Measurements from ENCODE around the gene PRR7. TPM values are rescaled to one million over a fixed set of nuclear protein-coding genes. Genes with fewer than 3 reads are reported as not detected.

Gene PRR7
- 1 to 10 TPM in 2 of 4 donors, not detected in 2; 1.9 to 3.0 TPM for total RNA-seq

DNA sequence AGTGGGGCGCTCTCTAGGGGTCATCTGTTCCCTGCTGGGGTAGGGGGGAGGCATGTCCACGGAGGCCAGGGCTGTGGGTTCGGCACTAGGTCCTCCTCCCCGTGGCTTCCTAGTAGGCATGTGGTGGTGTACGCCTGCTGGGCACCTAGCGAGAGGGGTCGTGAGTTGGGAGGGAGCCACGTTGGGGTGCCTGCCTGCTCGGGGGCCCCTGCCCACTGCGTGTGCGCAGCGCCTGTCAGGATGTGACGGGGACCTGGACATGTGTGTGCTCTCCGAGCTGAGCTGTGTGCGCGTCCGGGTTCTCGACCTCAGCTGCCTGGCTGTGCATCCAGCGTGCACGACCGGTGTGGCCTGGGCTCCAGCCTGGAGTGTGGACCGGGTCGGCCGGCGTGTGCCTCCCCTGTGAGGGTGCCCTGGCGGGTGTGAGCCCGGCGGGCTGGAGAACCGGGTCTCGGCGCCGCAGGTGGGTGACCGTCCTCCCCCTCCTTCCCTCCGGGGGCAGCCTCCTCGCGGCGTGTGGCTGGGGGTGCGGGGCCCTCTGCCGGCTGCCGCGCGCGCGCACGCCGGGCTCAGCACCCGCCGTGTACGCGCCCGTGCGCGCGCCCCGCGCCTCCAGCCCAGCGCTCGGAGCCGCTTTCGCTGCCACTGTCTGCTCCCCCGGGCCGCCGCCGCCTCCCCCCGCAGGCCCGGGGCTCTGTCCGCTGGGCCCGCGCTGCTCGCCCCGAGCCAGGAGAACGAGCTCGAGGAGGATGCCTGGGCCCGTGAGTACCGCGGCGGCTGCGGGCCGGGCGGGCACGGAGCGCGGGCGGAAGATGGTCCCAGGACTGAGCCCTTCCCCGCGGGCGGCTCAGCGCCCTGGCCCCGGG, at the start of gene PRR7:
Gene PRR7, plus strand, starts transcription at position 615 of the 866 bp plus-strand sequence. CDS start 8,254 bp downstream, outside the sequence.
- intact Hi-C loops (cut with DNase I; ENCODE audit: low total_unique reads) = no loop called here
- DNase-seq = peak in 1 of 2 donors; percentile 60
- Histone ChIP-seq H3K4me1 (peaks cover 0 to 16% of the 10 kb centered on the region in 2 donors), H3K4me3 (peak within 1 kb of the TSS; percentile 35 to 57), H3K27ac (no peak within 1 kb of the TSS), H3K27me3 (no peaks in the 10 kb centered on the region), H3K9me3 (no peaks in the 10 kb centered on the region), H3K36me3 (no peaks in the 10 kb centered on the region)
- TF ChIP-seq CTCF (IDR thresholded peaks at IDR 0.05) = peak in 2 of 4 experiments; percentile 22 to 25
- no peak for TF ChIP-seq POLR2A (IDR thresholded peaks at IDR 0.05)

DNA sequence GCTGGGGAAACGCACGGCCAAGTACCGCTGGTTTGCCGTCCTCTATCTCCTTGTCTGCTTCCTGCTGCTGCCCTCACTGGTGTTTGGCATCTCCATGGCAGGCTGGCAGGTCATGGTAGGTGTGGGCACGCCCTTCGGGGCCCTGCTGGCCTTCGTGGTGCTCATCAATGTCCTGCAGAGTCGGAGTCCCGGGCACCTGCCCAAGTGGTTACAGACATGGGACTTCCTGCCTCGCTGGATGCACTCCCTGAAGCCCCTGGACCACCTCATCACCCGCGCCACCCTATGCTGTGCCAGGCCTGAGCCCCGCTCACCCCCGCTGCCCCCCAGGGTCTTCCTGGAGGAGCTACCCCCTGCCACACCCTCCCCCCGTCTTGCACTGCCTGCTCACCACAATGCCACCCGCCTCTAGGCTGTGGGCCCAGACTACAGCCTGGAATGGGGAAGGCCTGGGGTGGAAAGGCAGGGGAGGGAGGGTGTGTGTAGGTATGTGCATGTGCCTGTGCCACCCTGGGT, 48.7 kb upstream of the PRR7 start:
- H3K4me1 ChIP-seq = peaks cover 0 to 8% of the 10 kb centered on the region in 2 donors
- H3K27ac ChIP-seq = no peak overlapping the region
- H3K4me3 ChIP-seq = no peak overlapping the region
- H3K9me3 ChIP-seq = no peaks in the 10 kb centered on the region
- intact Hi-C loops (cut with DNase I; ENCODE audit: low total_unique reads) = no loop called here
- no peak for DNase-seq
- TF ChIP-seq POLR2A (IDR thresholded peaks at IDR 0.05) = no peak
- peaks cover 26 to 36% of the 10 kb centered on the region in 2 donors for H3K27me3 ChIP-seq
- no peaks in the 10 kb centered on the region for H3K36me3 ChIP-seq

DNA sequence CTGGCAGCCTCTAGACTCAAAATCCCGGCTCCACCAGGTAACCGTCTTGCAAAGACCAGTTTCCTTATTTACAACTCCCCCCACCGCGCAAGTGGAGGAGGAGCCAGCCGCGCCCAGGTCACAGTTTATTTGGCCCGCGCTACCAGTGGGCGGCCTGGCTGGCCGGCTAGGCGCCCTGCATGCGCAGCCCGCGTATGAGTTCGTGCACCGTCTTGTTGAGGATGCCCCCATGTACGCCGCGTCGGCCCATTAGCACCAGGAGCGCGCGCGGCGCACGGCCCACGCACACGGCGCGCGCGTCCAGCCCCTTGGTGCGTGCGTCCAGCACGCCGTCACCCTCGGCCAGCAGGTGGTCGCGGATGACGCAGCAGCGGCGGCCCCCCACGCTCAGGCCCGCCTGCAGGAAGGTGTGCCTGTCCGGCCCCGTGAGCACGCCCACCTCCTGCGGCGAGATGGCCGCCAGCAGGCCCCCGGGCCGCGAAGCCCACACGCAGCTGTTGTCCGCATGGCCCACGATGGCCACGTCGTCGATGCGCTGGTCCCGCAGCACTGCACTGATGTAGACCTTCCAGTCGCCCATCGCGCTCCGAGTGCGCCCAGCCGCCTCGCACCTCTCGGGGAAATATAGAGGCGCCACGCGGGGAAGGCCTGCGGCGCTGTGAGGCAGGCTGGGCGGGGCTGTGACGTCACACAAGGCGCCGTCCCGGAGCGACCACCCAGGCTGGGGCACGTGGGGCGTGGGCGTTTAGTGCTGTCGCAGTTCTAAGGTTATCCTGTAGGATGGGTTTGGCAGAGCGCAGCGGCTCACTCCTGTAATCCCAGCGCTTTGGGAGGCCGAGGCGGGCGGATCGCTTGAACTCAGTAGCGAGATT, 46.4 kb upstream of the PRR7 start, which contains the start of gene PFN3:
Gene PFN3, minus strand, starts transcription at position 665 of the 872 bp plus-strand sequence. Its CDS starts 85 bp downstream, at position 580.
- H3K36me3 ChIP-seq = no peaks in the 10 kb centered on the region
- no peak for DNase-seq
- H3K27ac ChIP-seq = no peak within 1 kb of the TSS
- intact Hi-C loops (cut with DNase I; ENCODE audit: low total_unique reads) = loop anchor here (5.0 kb wide), 1 partner anchor 52 kb away; no protein-coding TSS in a partner anchor
- no peaks in the 10 kb centered on the region for H3K9me3 ChIP-seq
- peaks cover 39 to 40% of the 10 kb centered on the region in 2 donors for H3K27me3 ChIP-seq
- TF ChIP-seq CTCF (IDR thresholded peaks at IDR 0.05) = no peak
- no peak for TF ChIP-seq POLR2A (IDR thresholded peaks at IDR 0.05)
- H3K4me1 ChIP-seq = peaks cover 0 to 25% of the 10 kb centered on the region in 2 donors
- H3K4me3 ChIP-seq = no peak within 1 kb of the TSS

DNA sequence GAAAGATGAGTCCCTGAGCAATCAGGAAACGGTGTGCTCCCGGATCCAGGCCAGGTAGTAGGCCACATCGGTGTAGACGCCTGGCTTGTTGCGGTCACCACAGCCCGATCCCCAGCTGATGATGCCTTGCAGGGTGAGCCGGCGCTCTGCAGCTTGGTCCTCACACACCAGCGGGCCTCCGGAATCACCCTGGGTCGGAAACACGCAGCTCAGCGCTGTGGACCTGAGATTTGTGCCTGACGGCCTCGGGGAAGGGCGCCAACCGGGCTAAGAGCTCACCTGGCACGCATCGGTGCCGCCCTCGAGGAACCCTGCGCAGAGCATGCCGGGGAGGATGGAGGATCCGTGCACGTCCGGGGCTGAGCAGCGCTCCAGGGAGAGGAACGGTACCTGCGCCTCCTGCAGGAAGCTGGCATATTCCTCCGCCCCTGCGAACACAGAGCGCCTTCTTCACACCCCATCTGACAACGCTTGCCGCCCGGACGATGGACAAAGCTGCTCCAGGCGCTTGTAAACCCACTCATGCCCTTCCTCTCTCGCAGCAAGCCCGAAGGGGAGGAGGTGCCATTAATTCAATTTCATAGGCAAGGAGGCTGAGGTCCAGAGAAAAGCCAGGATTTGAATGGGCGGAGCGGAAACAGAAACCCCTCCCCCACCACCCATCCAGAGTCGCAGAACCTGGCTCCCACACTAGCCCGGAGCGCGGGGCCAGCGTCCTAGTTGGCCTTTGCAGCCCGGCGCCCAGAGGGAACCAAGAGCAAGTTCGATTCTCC, 44.2 kb upstream of the PRR7 start:
- DNase-seq = peak in 1 of 2 donors; percentile 45
- Histone ChIP-seq H3K4me3 (no peak overlapping the region), H3K27me3 (peaks cover 39 to 40% of the 10 kb centered on the region in 2 donors), H3K4me1 (peaks cover 0 to 25% of the 10 kb centered on the region in 2 donors), H3K27ac (no peak overlapping the region), H3K36me3 (no peaks in the 10 kb centered on the region), H3K9me3 (no peaks in the 10 kb centered on the region)
- intact Hi-C loops (cut with DNase I; ENCODE audit: low total_unique reads) = loop anchor here (5.0 kb wide), 1 partner anchor 50 kb away; no protein-coding TSS in a partner anchor
- TF ChIP-seq CTCF (IDR thresholded peaks at IDR 0.05) = peak; percentile 12 to 43 (median 28)
- TF ChIP-seq POLR2A (IDR thresholded peaks at IDR 0.05) = no peak
